Fibroblast of skin of right biceps (primary cell): ENCODE results near the gene MCOLN2.
A peak's percentile ranks its signal among the peaks of the same experiment; 100 is the strongest.
"Not testable (repeated sequence)": the region's sequence is repeated elsewhere in the genome, so short reads cannot be mapped to it uniquely, and the experiment has no call there.

Experiments
- DNase-seq: peaks from one replicate; pipeline ENCODE4 v3.0.0-alpha.2; 2013

The MCOLN2 gene

GRCh38 chr1:84996846-84997666, at the start of gene MCOLN2:
MCOLN2 (minus strand) TSS chr1:84997113; CDS start chr1:84996872, 241 bp downstream.
- DNase-seq, result peak; percentile 31

GRCh38 chr1:85042413-85042812, 45.5 kb upstream of the MCOLN2 start:
- DNase-seq, result no peak

GRCh38 chr1:85041793-85042192, 44.9 kb upstream of the MCOLN2 start:
- DNase-seq, result no peak

GRCh38 chr1:85033221-85033620, 36.3 kb upstream of the MCOLN2 start:
- DNase-seq, result no peak

- no peak for DNase-seq
Observed at GRCh38 chr1:85030536-85030935, 33.6 kb upstream of the MCOLN2 start.

GRCh38 chr1:85028151-85028550, 31.2 kb upstream of the MCOLN2 start:
- DNase-seq, result no peak

- DNase-seq, result no peak
Observed at GRCh38 chr1:85027242-85027983, 30.5 kb upstream of the MCOLN2 start.

- DNase-seq, result no peak
Observed at GRCh38 chr1:85025940-85026339, 29.0 kb upstream of the MCOLN2 start.

GRCh38 chr1:85024736-85025135, 27.8 kb upstream of the MCOLN2 start:
- no peak for DNase-seq

GRCh38 chr1:85022700-85023099, 25.8 kb upstream of the MCOLN2 start:
- DNase-seq, result no peak

- DNase-seq, result peak; percentile 28
Observed at GRCh38 chr1:85019994-85020393, 23.1 kb upstream of the MCOLN2 start.

- DNase-seq, result no peak
Observed at GRCh38 chr1:85015826-85016225, 18.9 kb upstream of the MCOLN2 start.

GRCh38 chr1:85005641-85006040, 8.7 kb upstream of the MCOLN2 start:
- not testable (repeated sequence) for DNase-seq

- no peak for DNase-seq
Observed at GRCh38 chr1:85001742-85002141, 4.8 kb upstream of the MCOLN2 start.

- peak; percentile 12 for DNase-seq
Observed at GRCh38 chr1:84998642-84999280, 1.8 kb upstream of the MCOLN2 start.

- peak; percentile 14 for DNase-seq
Observed at GRCh38 chr1:84997667-84998600, 1.0 kb upstream of the MCOLN2 start.

- DNase-seq, result no peak
Observed at GRCh38 chr1:84995484-84996334, 1.2 kb downstream of the MCOLN2 start.

GRCh38 chr1:84991097-84991920, 5.6 kb downstream of the MCOLN2 start:
- no peak for DNase-seq

GRCh38 chr1:84988588-84988987, 8.3 kb downstream of the MCOLN2 start:
- DNase-seq, result no peak

GRCh38 chr1:84986561-84986960, 10.4 kb downstream of the MCOLN2 start:
- DNase-seq, result not testable (repeated sequence)

GRCh38 chr1:84985365-84985764, 11.5 kb downstream of the MCOLN2 start:
- DNase-seq, result no peak
